ENCODE data around the gene RPS21. TPM values are rescaled to one million over a fixed set of nuclear protein-coding genes. Genes with fewer than 3 reads are reported as not detected.

RPS21 gene
- total RNA-seq, 1 donor from 2014 or later = 2,109 TPM

- Mint-ChIP-seq H3K27ac (no peak overlapping the region), H3K36me3 (ENCODE audit: low read depth) (no peaks in the 10 kb centered on the region), H3K27me3 (no peaks in the 10 kb centered on the region), H3K4me3 (no peak overlapping the region), H3K9me3 (no peaks in the 10 kb centered on the region), H3K4me1 (peaks cover 24% of the 10 kb centered on the region)
- intact Hi-C loops (cut with micrococcal nuclease) = loop anchor here (5.0 kb wide), 2 partner anchors 106 to 209 kb away; partner anchors contain the start of gene ADRM1
- DNase-seq = no peak
These were observed 21.7 kb downstream of the RPS21 start for GRCh38 chr20:62408640-62409039.

GRCh38 chr20:62409086-62409853 is 22.4 kb downstream of the RPS21 start:
- Mint-ChIP-seq H3K36me3 (ENCODE audit: low read depth) (no peaks in the 10 kb centered on the region), H3K4me3 (no peak overlapping the region), H3K9me3 (no peaks in the 10 kb centered on the region), H3K27me3 (no peaks in the 10 kb centered on the region), H3K27ac (no peak overlapping the region), H3K4me1 (peaks cover 24% of the 10 kb centered on the region)
- intact Hi-C loops (cut with micrococcal nuclease) = loop anchor here (5.0 kb wide), 2 partner anchors 107 to 208 kb away; partner anchors contain the start of gene ADRM1
- no peak for DNase-seq

- peak; percentile 83 for DNase-seq
- H3K4me1 Mint-ChIP-seq = peaks cover 24% of the 10 kb centered on the region
These were observed 23.2 kb downstream of the RPS21 start for GRCh38 chr20:62409931-62410745.

GRCh38 chr20:62410746-62411478 is 24.0 kb downstream of the RPS21 start:
- no peaks in the 10 kb centered on the region for H3K27me3 Mint-ChIP-seq
- H3K27ac Mint-ChIP-seq = no peak overlapping the region
- H3K9me3 Mint-ChIP-seq = no peaks in the 10 kb centered on the region
- intact Hi-C loops (cut with micrococcal nuclease) = no loop called here
- no peak for DNase-seq
- H3K36me3 Mint-ChIP-seq (ENCODE audit: low read depth) = no peaks in the 10 kb centered on the region
- H3K4me1 Mint-ChIP-seq = peaks cover 18% of the 10 kb centered on the region
- no peak overlapping the region for H3K4me3 Mint-ChIP-seq

More at GRCh38 chr20:62409931-62410745, 23.2 kb downstream of the RPS21 start:
- Mint-ChIP-seq H3K9me3 (no peaks in the 10 kb centered on the region), H3K27ac (no peak overlapping the region), H3K36me3 (ENCODE audit: low read depth) (no peaks in the 10 kb centered on the region), H3K4me3 (peak overlapping the region; percentile 41), H3K27me3 (no peaks in the 10 kb centered on the region)
- intact Hi-C loops (cut with micrococcal nuclease) = loop anchor here (5.0 kb wide), 2 partner anchors 108 to 207 kb away; partner anchors contain the start of gene ADRM1

- no peaks in the 10 kb centered on the region for H3K9me3 Mint-ChIP-seq
- H3K27ac Mint-ChIP-seq = no peak overlapping the region
- H3K36me3 Mint-ChIP-seq (ENCODE audit: low read depth) = no peaks in the 10 kb centered on the region
- H3K4me3 Mint-ChIP-seq = no peak overlapping the region
- H3K4me1 Mint-ChIP-seq = peaks cover 14% of the 10 kb centered on the region
- no peak for DNase-seq
- intact Hi-C loops (cut with micrococcal nuclease) = no loop called here
- H3K27me3 Mint-ChIP-seq = no peaks in the 10 kb centered on the region
These were observed 24.7 kb downstream of the RPS21 start for GRCh38 chr20:62411479-62412193.

- Mint-ChIP-seq H3K4me3 (no peak overlapping the region), H3K9me3 (no peaks in the 10 kb centered on the region), H3K27ac (no peak overlapping the region), H3K27me3 (no peaks in the 10 kb centered on the region), H3K4me1 (peaks cover 14% of the 10 kb centered on the region), H3K36me3 (ENCODE audit: low read depth) (no peaks in the 10 kb centered on the region)
- intact Hi-C loops (cut with micrococcal nuclease) = no loop called here
- DNase-seq = no peak
These were observed 25.5 kb downstream of the RPS21 start for GRCh38 chr20:62412194-62413024.

GRCh38 chr20:62413025-62413570 is 26.2 kb downstream of the RPS21 start:
- Mint-ChIP-seq H3K4me1 (peaks cover 11% of the 10 kb centered on the region), H3K27me3 (no peaks in the 10 kb centered on the region), H3K9me3 (no peaks in the 10 kb centered on the region), H3K36me3 (ENCODE audit: low read depth) (no peaks in the 10 kb centered on the region), H3K27ac (no peak overlapping the region), H3K4me3 (no peak overlapping the region)
- intact Hi-C loops (cut with micrococcal nuclease) = no loop called here
- no peak for DNase-seq

GRCh38 chr20:62413896-62414481 is 27.1 kb downstream of the RPS21 start:
- DNase-seq = no peak
- no peak overlapping the region for H3K27ac Mint-ChIP-seq
- no peak overlapping the region for H3K4me3 Mint-ChIP-seq
- no peaks in the 10 kb centered on the region for H3K27me3 Mint-ChIP-seq
- no peaks in the 10 kb centered on the region for H3K36me3 Mint-ChIP-seq (ENCODE audit: low read depth)
- intact Hi-C loops (cut with micrococcal nuclease) = no loop called here
- peaks cover 11% of the 10 kb centered on the region for H3K4me1 Mint-ChIP-seq
- H3K9me3 Mint-ChIP-seq = no peaks in the 10 kb centered on the region

GRCh38 chr20:62415354-62416111 is 28.6 kb downstream of the RPS21 start:
- no peaks in the 10 kb centered on the region for H3K36me3 Mint-ChIP-seq (ENCODE audit: low read depth)
- H3K9me3 Mint-ChIP-seq = no peaks in the 10 kb centered on the region
- no peaks in the 10 kb centered on the region for H3K27me3 Mint-ChIP-seq
- H3K4me1 Mint-ChIP-seq = no peaks in the 10 kb centered on the region
- H3K4me3 Mint-ChIP-seq = no peak overlapping the region
- no peak for DNase-seq
- intact Hi-C loops (cut with micrococcal nuclease) = no loop called here
- no peak overlapping the region for H3K27ac Mint-ChIP-seq

- Mint-ChIP-seq H3K27ac (no peak overlapping the region), H3K9me3 (no peaks in the 10 kb centered on the region), H3K4me1 (no peaks in the 10 kb centered on the region), H3K4me3 (no peak overlapping the region), H3K27me3 (no peaks in the 10 kb centered on the region), H3K36me3 (ENCODE audit: low read depth) (no peaks in the 10 kb centered on the region)
- no peak for DNase-seq
- intact Hi-C loops (cut with micrococcal nuclease) = no loop called here
These were observed 30.0 kb downstream of the RPS21 start for GRCh38 chr20:62416651-62417637.

Data from activated CD4-positive, alpha-beta T cell treated with anti-CD3 and anti-CD28 coated beads, Interleukin-2, amount 10 ng/mL, durations not matched to agents 24 days and 14 days (primary cell).